Neural crest cell (in vitro differentiated cells): ENCODE measurements around the gene MVB12B. TPM values are rescaled to one million over a fixed set of nuclear protein-coding genes. Genes with fewer than 3 reads are reported as not detected.
A peak's percentile ranks its signal among the peaks of the same experiment; 100 is the strongest.

ENCODE experiments used
- DNase-seq: peaks from one replicate; pipeline ENCODE4 v3.0.0; 2021; ENCODE audit warnings: low read depth, mixed read lengths, low spot score
- H3K27ac Mint-ChIP-seq: one replicate; pipeline ENCODE4 v1.8.0; 2021; ENCODE audit warnings: mild to moderate bottlenecking, mixed read lengths; ENCODE audit not compliant: unreplicated experiment
- H3K27me3 Mint-ChIP-seq: 2 replicates; pipeline ENCODE4 v1.8.0; 2021; ENCODE audit warnings: low read depth, mild to moderate bottlenecking, mixed read lengths
- H3K36me3 Mint-ChIP-seq: 2 replicates; pipeline ENCODE4 v1.8.0; 2021; ENCODE audit warnings: low read depth, mild to moderate bottlenecking, mixed read lengths
- H3K4me1 Mint-ChIP-seq: 2 replicates; pipeline ENCODE4 v1.8.0; 2021; ENCODE audit warnings: mixed read lengths
- H3K4me3 Mint-ChIP-seq: one replicate; pipeline ENCODE4 v1.8.0; 2021; ENCODE audit warnings: mild to moderate bottlenecking, mixed read lengths
- H3K9me3 Mint-ChIP-seq: 2 replicates; pipeline ENCODE4 v1.8.0; 2021; ENCODE audit warnings: mixed read lengths
- CTCF ChIP-seq: fragments of 200-600 bp; sonication (generic); conservative IDR thresholded peaks from 2 replicates; pipeline ENCODE4 v1.5.0; 2021; ENCODE audit warnings: antibody characterized with exemption, mild to moderate bottlenecking
- total RNA-seq: library from RNA; stranded (reverse); gene quantifications from 2 replicates; pipeline ENCODE4 v1.2.1, GENCODE V29; 2021

The MVB12B gene
- total RNA-seq, 1 donor from 2014 or later = 68.1 TPM

- no peaks in the 10 kb centered on the region for H3K36me3 Mint-ChIP-seq
- peaks cover 47% of the 10 kb centered on the region for H3K27me3 Mint-ChIP-seq
- H3K4me1 Mint-ChIP-seq = peaks cover 45% of the 10 kb centered on the region
- no peak overlapping the region for H3K4me3 Mint-ChIP-seq
- TF ChIP-seq CTCF = no peak
- H3K9me3 Mint-ChIP-seq = no peaks in the 10 kb centered on the region
- no peak overlapping the region for H3K27ac Mint-ChIP-seq
- DNase-seq = no peak
Observed at GRCh38 chr9:126515873-126516505, 189.4 kb downstream of the MVB12B start.

GRCh38 chr9:126516561-126516935, 189.9 kb downstream of the MVB12B start:
- peaks cover 52% of the 10 kb centered on the region for H3K27me3 Mint-ChIP-seq
- H3K9me3 Mint-ChIP-seq = no peaks in the 10 kb centered on the region
- no peaks in the 10 kb centered on the region for H3K36me3 Mint-ChIP-seq
- peaks cover 51% of the 10 kb centered on the region for H3K4me1 Mint-ChIP-seq
- no peak for DNase-seq
- H3K27ac Mint-ChIP-seq = no peak overlapping the region
- no peak for TF ChIP-seq CTCF
- no peak overlapping the region for H3K4me3 Mint-ChIP-seq

GRCh38 chr9:126516936-126517832, 190.6 kb downstream of the MVB12B start:
- Mint-ChIP-seq H3K9me3 (no peaks in the 10 kb centered on the region), H3K4me3 (peak overlapping the region; percentile 14), H3K27me3 (peaks cover 49% of the 10 kb centered on the region), H3K4me1 (peaks cover 53% of the 10 kb centered on the region), H3K36me3 (no peaks in the 10 kb centered on the region), H3K27ac (no peak overlapping the region)
- no peak for TF ChIP-seq CTCF
- DNase-seq = peak; percentile 41

GRCh38 chr9:126517833-126518356, 191.3 kb downstream of the MVB12B start:
- Mint-ChIP-seq H3K9me3 (no peaks in the 10 kb centered on the region), H3K27ac (no peak overlapping the region), H3K4me3 (no peak overlapping the region), H3K36me3 (no peaks in the 10 kb centered on the region), H3K4me1 (peaks cover 55% of the 10 kb centered on the region), H3K27me3 (peaks cover 45% of the 10 kb centered on the region)
- no peak for TF ChIP-seq CTCF
- DNase-seq = no peak

GRCh38 chr9:126518763-126519162, 192.1 kb downstream of the MVB12B start:
- no peaks in the 10 kb centered on the region for H3K9me3 Mint-ChIP-seq
- no peak for TF ChIP-seq CTCF
- peaks cover 41% of the 10 kb centered on the region for H3K27me3 Mint-ChIP-seq
- H3K27ac Mint-ChIP-seq = no peak overlapping the region
- DNase-seq = no peak
- H3K4me3 Mint-ChIP-seq = no peak overlapping the region
- H3K4me1 Mint-ChIP-seq = peaks cover 61% of the 10 kb centered on the region
- H3K36me3 Mint-ChIP-seq = no peaks in the 10 kb centered on the region
